UCSD-AML1 (cell line): ENCODE measurements around the gene NIPBL.
"Not testable (repeated sequence)": the region's sequence is repeated elsewhere in the genome, so short reads cannot be mapped to it uniquely, and the experiment has no call there.

ENCODE experiments used
- DNase-seq: peaks from one replicate; lab custom pipeline; 2025; ENCODE audit not compliant: unreplicated experiment; lab: John Stamatoyannopoulos, UW

NIPBL gene

GRCh38 chr5:36876299-36876964 is at the start of gene NIPBL:
TSS of gene NIPBL (plus strand) at chr5:36876769. CDS start at chr5:36953697, 76,928 bp downstream.
- peak; percentile 90 for DNase-seq

GRCh38 chr5:36832274-36832673 is 44.3 kb upstream of the NIPBL start:
- DNase-seq = no peak

GRCh38 chr5:36836831-36837230 is 39.7 kb upstream of the NIPBL start:
- DNase-seq = no peak

- DNase-seq = no peak
Measured at GRCh38 chr5:36839489-36840476, 36.8 kb upstream of the NIPBL start.

- no peak for DNase-seq
Measured at GRCh38 chr5:36841677-36842076, 34.9 kb upstream of the NIPBL start.

GRCh38 chr5:36842087-36842486 is 34.5 kb upstream of the NIPBL start:
- no peak for DNase-seq

GRCh38 chr5:36844305-36844704 is 32.3 kb upstream of the NIPBL start:
- no peak for DNase-seq

GRCh38 chr5:36848545-36848944 is 28.0 kb upstream of the NIPBL start:
- DNase-seq = not testable (repeated sequence)

- DNase-seq = not testable (repeated sequence)
Measured at GRCh38 chr5:36852903-36853302, 23.7 kb upstream of the NIPBL start.

- DNase-seq = no peak
Measured at GRCh38 chr5:36854402-36855140, 22.0 kb upstream of the NIPBL start.

- DNase-seq = no peak
Measured at GRCh38 chr5:36855141-36855495, 21.5 kb upstream of the NIPBL start.

- DNase-seq = no peak
Measured at GRCh38 chr5:36861871-36862270, 14.7 kb upstream of the NIPBL start.

GRCh38 chr5:36870399-36871040 is 6.0 kb upstream of the NIPBL start:
- DNase-seq = no peak

GRCh38 chr5:36874465-36874864 is 2.1 kb upstream of the NIPBL start:
- DNase-seq = no peak

GRCh38 chr5:36875051-36875789 is 1.3 kb upstream of the NIPBL start:
- peak; percentile 62 for DNase-seq

- peak; percentile 84 for DNase-seq
Measured at GRCh38 chr5:36875790-36876298, 725 bp upstream of the NIPBL start.

- peak; percentile 77 for DNase-seq
Measured at GRCh38 chr5:36876965-36877666, 547 bp downstream of the NIPBL start.

- DNase-seq = no peak
Measured at GRCh38 chr5:36877667-36878391, 1.3 kb downstream of the NIPBL start.
